ENCODE results near the gene OLFM2. TPM values are rescaled to one million over a fixed set of nuclear protein-coding genes. Genes with fewer than 3 reads are reported as not detected.

OLFM2 gene
- total RNA-seq, 2 donors from 2014 or later, result 33.1 to 58.1 TPM

GRCh38 chr19:9835507-9835949, 100.8 kb downstream of the OLFM2 start:
- Mint-ChIP-seq H3K4me3 (peak overlapping the region; percentile 74), H3K9me3 (no peaks in the 10 kb centered on the region), H3K27ac (no peak overlapping the region), H3K36me3 (ENCODE audit: low read depth) (peaks cover 23% of the 10 kb centered on the region), H3K4me1 (peaks cover 4% of the 10 kb centered on the region), H3K27me3 (ENCODE audit: insufficient read depth) (no peaks in the 10 kb centered on the region)
- H3K36me3 ChIP-seq (ENCODE audit: control insufficient read depth, insufficient read depth, low read length), result peaks cover 28% of the 10 kb centered on the region
- peak overlapping the region; percentile 55 for H3K9ac ChIP-seq (ENCODE audit: extremely low read depth, low read length, poor library complexity, severe bottlenecking)
- no peak for DNase-seq
- 3 to 4% methylated on average over 16 to 28 of the region's 28 CpGs for WGBS, 2 experiments (ENCODE audit: insufficient coverage in 1 of 2, insufficient read length in 1 of 2)
- peaks cover 5% of the 10 kb centered on the region for H3K4me1 ChIP-seq (ENCODE audit: control insufficient read depth, insufficient read depth, low read length)
- no peak for TF ChIP-seq CTCF (conservative IDR thresholded peaks at IDR 0.05)
- H3K4me3 ChIP-seq (ENCODE audit: low read length), result peak overlapping the region; percentile 96
- no peak overlapping the region for H3K27ac ChIP-seq (ENCODE audit: low read depth, low read length)
- no peaks in the 10 kb centered on the region for H3K9me3 ChIP-seq (ENCODE audit: control insufficient read depth, low read length)
- no peaks in the 10 kb centered on the region for H3K27me3 ChIP-seq (ENCODE audit: control insufficient read depth, insufficient read depth, low read length, poor library complexity, severe bottlenecking)

- peak; percentile 74 for TF ChIP-seq CTCF (conservative IDR thresholded peaks at IDR 0.05)
- DNase-seq, result peak; percentile 99
- peak within 1 kb of the TSS; percentile 81 for H3K27ac Mint-ChIP-seq
- WGBS, 2 experiments (ENCODE audit: insufficient coverage in 1 of 2, insufficient read length in 1 of 2), result 0 to 1% methylated on average over 19 to 73 of the region's 73 CpGs
- Histone ChIP-seq H3K4me3 (ENCODE audit: low read length) (peak within 1 kb of the TSS; percentile 96), H3K27me3 (ENCODE audit: control insufficient read depth, insufficient read depth, low read length, poor library complexity, severe bottlenecking) (no peaks in the 10 kb centered on the region), H3K9ac (ENCODE audit: extremely low read depth, low read length, poor library complexity, severe bottlenecking) (peak within 1 kb of the TSS; percentile 55), H3K9me3 (ENCODE audit: control insufficient read depth, low read length) (no peaks in the 10 kb centered on the region), H3K36me3 (ENCODE audit: control insufficient read depth, insufficient read depth, low read length) (peaks cover 32% of the 10 kb centered on the region), H3K27ac (ENCODE audit: low read depth, low read length) (peak within 1 kb of the TSS; percentile 18), H3K4me1 (ENCODE audit: control insufficient read depth, insufficient read depth, low read length) (peaks cover 5% of the 10 kb centered on the region)
- no peaks in the 10 kb centered on the region for H3K9me3 Mint-ChIP-seq
- H3K4me1 Mint-ChIP-seq, result peaks cover 4% of the 10 kb centered on the region
- H3K27me3 Mint-ChIP-seq (ENCODE audit: insufficient read depth), result no peaks in the 10 kb centered on the region
- peaks cover 23% of the 10 kb centered on the region for H3K36me3 Mint-ChIP-seq (ENCODE audit: low read depth)
- peak within 1 kb of the TSS; percentile 74 for H3K4me3 Mint-ChIP-seq
Observed at GRCh38 chr19:9834726-9835506, 101.4 kb downstream of the OLFM2 start, which contains the start of gene PIN1. Gene PIN1, plus strand, starts transcription at chr19:9835318. Its CDS starts 27 bp downstream, at chr19:9835345.

GRCh38 chr19:9834307-9834725, 102.0 kb downstream of the OLFM2 start:
- Histone ChIP-seq H3K4me3 (ENCODE audit: low read length) (peak overlapping the region; percentile 67), H3K9me3 (ENCODE audit: control insufficient read depth, low read length) (no peaks in the 10 kb centered on the region), H3K27ac (ENCODE audit: low read depth, low read length) (peak overlapping the region; percentile 18), H3K27me3 (ENCODE audit: control insufficient read depth, insufficient read depth, low read length, poor library complexity, severe bottlenecking) (no peaks in the 10 kb centered on the region), H3K9ac (ENCODE audit: extremely low read depth, low read length, poor library complexity, severe bottlenecking) (no peak overlapping the region), H3K4me1 (ENCODE audit: control insufficient read depth, insufficient read depth, low read length) (peaks cover 5% of the 10 kb centered on the region), H3K36me3 (ENCODE audit: control insufficient read depth, insufficient read depth, low read length) (peaks cover 32% of the 10 kb centered on the region)
- H3K4me1 Mint-ChIP-seq, result peaks cover 4% of the 10 kb centered on the region
- H3K36me3 Mint-ChIP-seq (ENCODE audit: low read depth), result peaks cover 24% of the 10 kb centered on the region
- TF ChIP-seq CTCF (conservative IDR thresholded peaks at IDR 0.05), result no peak
- H3K27me3 Mint-ChIP-seq (ENCODE audit: insufficient read depth), result no peaks in the 10 kb centered on the region
- H3K4me3 Mint-ChIP-seq, result peak overlapping the region; percentile 74
- no peak for DNase-seq
- H3K9me3 Mint-ChIP-seq, result no peaks in the 10 kb centered on the region
- H3K27ac Mint-ChIP-seq, result peak overlapping the region; percentile 81
- 81 to 83% methylated on average over 3 to 6 of the region's 6 CpGs for WGBS, 2 experiments (ENCODE audit: insufficient coverage in 1 of 2, insufficient read length in 1 of 2)

All from endodermal cell (in vitro differentiated cells).